Transverse colon (tissue), 4 donors: Measurements from ENCODE around the gene HAPLN3. TPM values are rescaled to one million over a fixed set of nuclear protein-coding genes. Genes with fewer than 3 reads are reported as not detected.

Source experiments
- DNase-seq: peaks from one replicate; pipeline ENCODE4 v3.0.0-alpha.2; 2019
- H3K27ac ChIP-seq, 4 donors: fragments of 200-600 bp; sonication (generic); 2 replicates each; pipeline ENCODE4 v1.5.1; 2016 to 2018; ENCODE audit warnings: inconsistent platforms in 4 of 4
- H3K27me3 ChIP-seq: fragments of 200-600 bp; sonication (generic); 2 replicates; pipeline ENCODE4 v1.5.1; 2017; ENCODE audit warnings: inconsistent platforms
- H3K36me3 ChIP-seq, 4 donors: fragments of 200-600 bp; sonication (generic); 2 replicates each; pipeline ENCODE4 v1.5.1; 2017 to 2019; ENCODE audit warnings: inconsistent platforms in 4 of 4
- H3K4me1 ChIP-seq, 4 donors: fragments of 200-600 bp; sonication (generic); 2 replicates each; pipeline ENCODE4 v1.5.1; 2017 to 2020; ENCODE audit warnings: inconsistent platforms in 4 of 4
- H3K4me3 ChIP-seq, 4 donors: fragments of 200-600 bp; sonication (generic); 1 replicate in 1 of 4; 2 replicates in 3 of 4; pipeline versions ENCODE4 v1.5.1 to v1.6.1; 2017 to 2019; ENCODE audit warnings: inconsistent platforms in 4 of 4
- H3K9me3 ChIP-seq, 2 donors: fragments of 200-600 bp; sonication (generic); 2 replicates each; pipeline ENCODE4 v1.5.1; 2017 to 2019; ENCODE audit warnings: inconsistent platforms in 2 of 2
- CTCF ChIP-seq, 5 experiments: fragments of 200-600 bp in 3 of 5; fragments of 450-650 bp in 2 of 5; sonication (generic) in 3 of 5; IDR thresholded peaks; 1 replicate in 2 of 5; 2 replicates in 3 of 5; pipeline ENCODE4 v1.5.1; 2016 to 2017; ENCODE audit warnings: antibody characterized with exemption in 5 of 5, inconsistent platforms in 3 of 5, mild to moderate bottlenecking in 2 of 5, moderate library complexity in 1 of 5
- EP300 ChIP-seq: sonication (generic); formaldehyde crosslinking; IDR thresholded peaks from one replicate; pipeline ENCODE4 v1.6.1; 2017; ENCODE audit warnings: antibody characterized with exemption, low read depth
- POLR2A ChIP-seq: fragments of 450-650 bp; IDR thresholded peaks from one replicate; pipeline ENCODE4 v1.6.1; 2016; ENCODE audit warnings: antibody characterized with exemption, mild to moderate bottlenecking, moderate library complexity
- POLR2AphosphoS5 ChIP-seq, 3 donors: sonication (generic); formaldehyde crosslinking; IDR thresholded peaks; one replicate each; pipeline ENCODE4 v1.6.1; 2016; ENCODE audit warnings: antibody characterized with exemption in 3 of 3
- WGBS, 2 donors: methylation state at CpG; one replicate each; pipeline ENCODE4 v1.1.5; 2018; ENCODE audit warnings: low coverage in 1 of 2; 5-methylcytosine and 5-hydroxymethylcytosine counted together
- in situ Hi-C, 4 donors: fragments of 200-750 bp; cut with MboI; loops; one replicate each; pipeline versions ENCODE4 v1.15.0 to v1.15.1; 2017; ENCODE audit warnings: low sequenced_read_pairs in 3 of 4, low pct_ligation_motif_present in 1 of 4, low pct_unique_long_range_greater_than_20kb in 1 of 4
- intact Hi-C: fragments of 100-400 bp; cut with DNase I; formaldehyde crosslinking; loops from one replicate; pipeline ENCODE4 v1.15.1; 2023; ENCODE audit warnings: low total_unique reads
- total RNA-seq, 4 donors: library from RNA; depleted of rRNA; stranded (reverse); fragments of >200 nt; gene quantifications; one replicate each; pipeline ENCODE4 v1.1.0, GENCODE V29; 2016

HAPLN3 gene
- total RNA-seq, 4 donors from 2014 or later, result 0.37 to 3.8 (median 2.7) TPM

GRCh38 chr15:88887068-88887580 lies 8.2 kb downstream of the HAPLN3 start:
- DNase-seq, result no peak
- H3K27me3 ChIP-seq, result no peaks in the 10 kb centered on the region
- H3K27ac ChIP-seq, result no peak overlapping the region
- H3K4me3 ChIP-seq, result no peak overlapping the region
- no peaks in the 10 kb centered on the region for H3K9me3 ChIP-seq
- intact Hi-C loops, result no loop called here
- WGBS, 2 donors, result 89% methylated on average over 18 of the region's 18 CpGs; no CpG with 5 or more reads in 1 of the 2 donors
- no peaks in the 10 kb centered on the region for H3K36me3 ChIP-seq
- in situ Hi-C loops, result no loop called here
- no peaks in the 10 kb centered on the region for H3K4me1 ChIP-seq
- TF ChIP-seq EP300 (no peak), CTCF (IDR thresholded peaks at IDR 0.05) (no peak), POLR2A (no peak), POLR2AphosphoS5 (IDR thresholded peaks at IDR 0.05) (no peak)

- no peaks in the 10 kb centered on the region for H3K27me3 ChIP-seq
- no peaks in the 10 kb centered on the region for H3K9me3 ChIP-seq
Observed at GRCh38 chr15:88882785-88883184, 12.6 kb downstream of the HAPLN3 start.

GRCh38 chr15:88881775-88882174 lies 13.6 kb downstream of the HAPLN3 start:
- 95% methylated on average over 3 of the region's 3 CpGs; no CpG with 5 or more reads in 1 of the 2 donors for WGBS, 2 donors
- intact Hi-C loops (no loop called here), in situ Hi-C loops (no loop called here)

More at GRCh38 chr15:88882785-88883184, 12.6 kb downstream of the HAPLN3 start:
- in situ Hi-C loops (no loop called here), intact Hi-C loops (no loop called here)
- H3K4me1 ChIP-seq, result no peaks in the 10 kb centered on the region
- 62 to 82% methylated on average over 4 of the region's 4 CpGs for WGBS, 2 donors
- no peak for DNase-seq
- no peak overlapping the region for H3K27ac ChIP-seq
- no peak for TF ChIP-seq CTCF (IDR thresholded peaks at IDR 0.05)
- TF ChIP-seq POLR2AphosphoS5 (IDR thresholded peaks at IDR 0.05), result no peak
- no peak for TF ChIP-seq EP300
- no peak for TF ChIP-seq POLR2A
- no peak overlapping the region for H3K4me3 ChIP-seq
- no peaks in the 10 kb centered on the region for H3K36me3 ChIP-seq

More at GRCh38 chr15:88881775-88882174, 13.6 kb downstream of the HAPLN3 start:
- DNase-seq, result no peak
- no peaks in the 10 kb centered on the region for H3K4me1 ChIP-seq
- no peak for TF ChIP-seq POLR2AphosphoS5 (IDR thresholded peaks at IDR 0.05)
- TF ChIP-seq EP300, result no peak
- TF ChIP-seq CTCF (IDR thresholded peaks at IDR 0.05), result no peak
- H3K36me3 ChIP-seq, result no peaks in the 10 kb centered on the region
- H3K9me3 ChIP-seq, result no peaks in the 10 kb centered on the region
- no peak overlapping the region for H3K27ac ChIP-seq
- H3K4me3 ChIP-seq, result no peak overlapping the region
- H3K27me3 ChIP-seq, result no peaks in the 10 kb centered on the region
